HG03139 (cell line): Measurements from ENCODE around the gene LYPD4.
"Not testable (repeated sequence)": the region's sequence is repeated elsewhere in the genome, so short reads cannot be mapped to it uniquely, and the experiment has no call there.

ENCODE experiments used
- ATAC-seq: cut with Tn5 transposase; IDR thresholded peaks from one replicate; pipeline ENCODE4 v1.9.1; 2021; ENCODE audit not compliant: unreplicated experiment

Gene LYPD4

GRCh38 chr19:41802770-41803169 is 41.7 kb downstream of the LYPD4 start:
- ATAC-seq, result no peak

DNA sequence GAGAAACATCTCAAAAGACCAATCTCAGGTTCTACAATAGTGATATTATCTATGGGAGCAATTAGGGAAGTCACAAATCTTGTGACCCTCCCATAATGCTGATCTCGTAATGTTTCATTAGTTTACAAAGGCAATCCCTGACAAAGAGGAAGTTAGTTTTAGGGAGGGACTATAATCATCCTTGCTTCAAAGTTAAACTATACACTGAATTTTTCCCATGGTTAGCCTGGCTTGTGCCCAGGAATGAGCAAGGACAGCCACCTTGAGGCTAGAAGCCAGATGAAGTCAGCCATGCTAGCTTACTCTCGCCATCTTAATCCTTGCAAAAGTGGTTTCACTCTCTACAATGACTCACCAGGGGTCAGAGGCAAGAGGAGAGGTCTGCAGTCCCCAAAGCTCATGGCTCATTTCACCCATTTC is 42.7 kb downstream of the LYPD4 start:
- ATAC-seq, result no peak

- ATAC-seq, result no peak
These were observed 43.5 kb downstream of the LYPD4 start for GRCh38 chr19:41801031-41801430.

GRCh38 chr19:41799444-41800000 is 45.0 kb downstream of the LYPD4 start:
- ATAC-seq, result no peak

DNA sequence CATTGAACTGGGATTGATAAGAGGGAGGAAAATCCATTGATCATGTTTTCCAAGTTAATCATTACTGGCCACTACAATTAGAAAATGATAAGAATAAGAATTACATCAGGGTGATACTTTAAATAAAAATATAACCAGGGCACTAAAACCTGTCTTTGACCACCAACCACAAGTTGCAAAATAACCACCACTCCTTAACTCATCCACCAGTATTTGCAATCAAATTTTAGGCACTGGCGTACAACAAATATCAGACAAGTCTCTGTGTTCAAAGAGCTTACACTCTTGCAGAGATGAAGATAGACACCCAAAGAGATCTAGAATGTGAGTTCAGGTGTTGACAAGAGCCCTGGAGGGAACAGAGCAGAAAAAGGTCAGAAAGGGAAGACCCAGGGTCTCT is 47.6 kb downstream of the LYPD4 start:
- no peak for ATAC-seq

DNA sequence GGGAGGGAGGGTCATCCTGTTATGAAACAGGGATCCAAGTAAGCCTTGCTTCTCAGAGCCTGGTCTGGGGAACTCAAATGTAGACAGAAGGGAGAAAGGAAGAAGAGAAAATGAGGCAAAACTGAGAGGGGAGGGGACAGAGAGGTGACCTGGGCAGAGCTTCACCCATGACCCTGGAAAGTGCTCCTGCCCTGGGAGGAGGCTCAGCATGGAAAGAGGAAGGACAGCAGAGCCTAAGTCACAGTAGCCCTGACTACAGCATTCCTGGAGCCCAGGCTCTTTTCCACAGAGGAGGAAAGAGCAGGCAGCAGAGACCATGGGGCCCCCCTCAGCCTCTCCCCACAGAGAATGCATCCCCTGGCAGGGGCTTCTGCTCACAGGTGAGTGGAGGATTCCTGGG is 48.1 kb downstream of the LYPD4 start, which contains the start of gene CEACAM3:
Gene CEACAM3, plus strand, starts transcription at position 226 of the 400 bp plus-strand sequence. Its CDS starts 91 bp downstream, at position 317.
- no peak for ATAC-seq

- ATAC-seq, result no peak
These were observed 49.4 kb downstream of the LYPD4 start for GRCh38 chr19:41795031-41795461.

DNA sequence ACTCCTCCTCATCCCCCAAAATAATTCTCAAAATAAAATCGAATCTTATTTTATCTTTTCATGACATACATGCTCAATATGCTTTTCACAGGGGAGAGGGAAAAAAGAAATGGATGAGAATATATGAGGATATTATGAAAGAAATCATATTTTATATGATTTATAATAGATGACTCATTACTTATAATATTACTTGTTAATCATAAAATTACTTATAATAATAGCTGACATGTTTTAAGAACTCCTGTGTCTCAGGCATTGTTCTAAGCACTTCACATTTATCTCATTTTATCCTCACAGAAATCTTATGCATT is 51.1 kb downstream of the LYPD4 start:
- no peak for ATAC-seq

- no peak for ATAC-seq
These were observed 51.7 kb downstream of the LYPD4 start for GRCh38 chr19:41792513-41793413.

GRCh38 chr19:41789053-41789452 is 55.4 kb downstream of the LYPD4 start:
- not testable (repeated sequence) for ATAC-seq

DNA sequence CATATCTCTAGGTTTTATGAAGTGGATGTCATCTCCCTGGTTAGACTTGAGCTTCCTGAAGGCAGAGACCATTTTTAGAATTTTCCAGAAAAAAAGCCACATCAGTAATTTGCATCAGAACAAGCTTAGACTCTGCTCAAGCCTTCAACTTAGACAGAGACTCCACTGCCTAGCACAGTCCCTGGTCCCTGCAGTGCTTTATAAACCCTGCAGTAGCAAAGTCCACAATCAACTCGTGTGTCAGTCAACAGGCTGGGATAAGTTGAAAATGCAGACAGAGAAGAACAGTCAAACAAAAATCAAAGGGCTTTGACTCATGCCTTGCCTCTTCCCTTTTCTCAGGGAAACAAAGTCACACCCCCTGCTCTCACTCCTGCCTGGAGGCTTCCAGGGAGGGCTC is 56.0 kb downstream of the LYPD4 start:
- ATAC-seq, result not testable (repeated sequence)
